PFSK-1 (cell line): ENCODE data around the gene PARD3B.

Experiments used
- POLR2AphosphoS5 ChIP-seq: IDR thresholded peaks from 2 replicates; pipeline ENCODE4 v1.6.1; 2012; ENCODE audit warnings: low read depth, mild to moderate bottlenecking, control low read depth, low read length, moderate library complexity
- REST ChIP-seq, 2 experiments: IDR thresholded peaks; 2 replicates each; pipeline versions ENCODE4 v1.6.1 to v1.8.0; 2011 to 2012; ENCODE audit warnings: low read depth in 2 of 2, low read length in 2 of 2, control low read depth in 1 of 2, inconsistent platforms in 1 of 2, mild to moderate bottlenecking in 1 of 2, moderate library complexity in 1 of 2; ENCODE audit not compliant: insufficient read depth in 1 of 2
- SIN3A ChIP-seq: IDR thresholded peaks from 2 replicates; pipeline ENCODE4 v1.6.1; 2012; ENCODE audit warnings: mild to moderate bottlenecking, low read length, moderate library complexity, borderline replicate concordance; ENCODE audit not compliant: insufficient read depth

- TF ChIP-seq REST (IDR thresholded peaks at IDR 0.05; ENCODE audit: insufficient read depth in 1 of 2, low read depth in 2 of 2, low read length in 2 of 2) (no peak), POLR2AphosphoS5 (no peak), SIN3A (no peak)
These were observed 812.5 kb downstream of the PARD3B start for GRCh38 chr2:205357732-205358131.
